OCI-LY3 (cell line): ENCODE data around the gene ATP11C.

Experiments
- H2AFZ ChIP-seq: fragments of 200-600, 300-600 bp; shearing (Covaris generic); 2 replicates; pipeline ENCODE4 v1.6.0; 2014; ENCODE audit warnings: antibody characterized with exemption, low read depth, low read length
- H3K27ac ChIP-seq: fragments of 200-600, 300-600 bp; sonication (generic); 2 replicates; pipeline ENCODE4 v1.5.1; 2014; ENCODE audit warnings: mild to moderate bottlenecking, low read length, moderate library complexity, mixed read lengths
- H3K27me3 ChIP-seq: fragments of 200-600, 300-600 bp; sonication (generic); 2 replicates; pipeline ENCODE4 v1.6.1; 2014; ENCODE audit warnings: low read depth, low read length, mixed read lengths
- H3K36me3 ChIP-seq: fragments of 200-600, 300-600 bp; sonication (generic); replicated peaks from 2 replicates; pipeline ENCODE3; 2014; ENCODE audit warnings: low read depth, low read length, mixed read lengths
- H3K4me1 ChIP-seq: fragments of 300-600, 200-600 bp; sonication (generic); 2 replicates; pipeline ENCODE4 v1.6.1; 2014; ENCODE audit warnings: low read length, mixed read lengths
- H3K4me2 ChIP-seq: fragments of 200-600, 300-600 bp; sonication (generic); 2 replicates; pipeline ENCODE4 v1.6.1; 2014; ENCODE audit warnings: low read length, mixed read lengths
- H3K4me3 ChIP-seq: fragments of 300-600, 200-600 bp; sonication (generic); 2 replicates; pipeline ENCODE4 v1.5.1; 2014; ENCODE audit warnings: antibody characterized with exemption, mild to moderate bottlenecking, low read length, moderate library complexity
- H3K79me2 ChIP-seq: fragments of 300-600, 200-600 bp; shearing (Covaris generic); 2 replicates; pipeline ENCODE4 v1.6.1; 2014; ENCODE audit warnings: mild to moderate bottlenecking, low read length, mixed read lengths
- H3K9ac ChIP-seq: fragments of 300-600, 200-600 bp; shearing (Covaris generic); 2 replicates; pipeline ENCODE4 v1.6.0; 2014; ENCODE audit warnings: mild to moderate bottlenecking, low read length, moderate library complexity
- H3K9me3 ChIP-seq: fragments of 200-600, 300-600 bp; shearing (Covaris generic); 2 replicates; pipeline ENCODE4 v1.6.1; 2014; ENCODE audit warnings: low read length, mixed read lengths; ENCODE audit not compliant: insufficient read depth
- H4K20me1 ChIP-seq: fragments of 200-600, 300-600 bp; sonication (generic); 2 replicates; pipeline ENCODE4 v1.6.1; 2016; ENCODE audit warnings: low read length, mixed read lengths; ENCODE audit not compliant: insufficient read depth
- EZH2phosphoT487 ChIP-seq: fragments of 200-600 bp; shearing (Covaris generic); IDR thresholded peaks from 2 replicates; pipeline ENCODE4 v1.6.1; 2018; ENCODE audit warnings: antibody characterized with exemption, mixed run types, low read depth
- TF ChIP-seq, protein P1 (sequence below): fragments of 200-600, 300-600 bp; sonication (generic); IDR thresholded peaks from 2 replicates; pipeline ENCODE4 v1.5.1; 2014; ENCODE audit warnings: antibody characterized with exemption, low read length, low read depth

Gene ATP11C

DNA sequence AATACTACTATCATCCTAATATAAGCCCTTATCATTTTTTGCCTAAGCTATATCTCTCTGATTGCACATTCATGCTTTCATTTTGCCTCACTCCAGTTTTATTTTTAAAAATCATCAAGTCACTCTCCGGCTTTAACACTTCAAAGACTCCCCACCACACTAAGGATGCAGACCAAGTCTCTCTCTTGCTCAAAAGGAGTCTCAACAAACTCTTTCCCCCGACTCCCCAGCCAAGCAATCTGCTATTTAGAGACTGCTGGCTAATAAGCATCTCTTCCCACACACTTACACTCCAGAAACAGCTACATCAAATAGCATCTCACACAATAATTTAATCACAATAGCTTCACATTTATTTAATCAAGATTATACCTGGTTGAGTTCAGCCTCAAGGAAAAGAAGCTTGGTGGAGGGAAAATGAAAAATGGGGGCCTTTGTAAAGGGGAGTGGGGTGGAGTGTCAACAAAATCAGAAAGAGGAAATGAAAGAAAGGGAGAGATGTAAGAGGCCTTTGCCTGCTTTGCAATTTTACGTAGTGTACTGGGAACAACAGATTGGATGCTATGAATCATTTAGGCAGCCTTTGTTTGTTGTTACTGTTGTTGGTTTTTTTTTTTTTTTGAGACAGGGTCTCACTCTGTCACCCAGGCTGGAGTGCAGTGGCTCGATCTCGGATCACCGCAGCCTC is 120.8 kb downstream of the ATP11C start:
- peaks cover 8% of the 10 kb centered on the region for H3K36me3 ChIP-seq
- H3K4me1 ChIP-seq: peaks cover 8% of the 10 kb centered on the region
- H3K27me3 ChIP-seq: no peaks in the 10 kb centered on the region
- H3K79me2 ChIP-seq: no peaks in the 10 kb centered on the region
- no peaks in the 10 kb centered on the region for H3K9me3 ChIP-seq
- H3K4me3 ChIP-seq: no peak overlapping the region
- no peak overlapping the region for H3K9ac ChIP-seq
- no peak overlapping the region for H3K27ac ChIP-seq
- H4K20me1 ChIP-seq: no peaks in the 10 kb centered on the region
- H2AFZ ChIP-seq: no peak overlapping the region
- TF ChIP-seq, protein P1, sequence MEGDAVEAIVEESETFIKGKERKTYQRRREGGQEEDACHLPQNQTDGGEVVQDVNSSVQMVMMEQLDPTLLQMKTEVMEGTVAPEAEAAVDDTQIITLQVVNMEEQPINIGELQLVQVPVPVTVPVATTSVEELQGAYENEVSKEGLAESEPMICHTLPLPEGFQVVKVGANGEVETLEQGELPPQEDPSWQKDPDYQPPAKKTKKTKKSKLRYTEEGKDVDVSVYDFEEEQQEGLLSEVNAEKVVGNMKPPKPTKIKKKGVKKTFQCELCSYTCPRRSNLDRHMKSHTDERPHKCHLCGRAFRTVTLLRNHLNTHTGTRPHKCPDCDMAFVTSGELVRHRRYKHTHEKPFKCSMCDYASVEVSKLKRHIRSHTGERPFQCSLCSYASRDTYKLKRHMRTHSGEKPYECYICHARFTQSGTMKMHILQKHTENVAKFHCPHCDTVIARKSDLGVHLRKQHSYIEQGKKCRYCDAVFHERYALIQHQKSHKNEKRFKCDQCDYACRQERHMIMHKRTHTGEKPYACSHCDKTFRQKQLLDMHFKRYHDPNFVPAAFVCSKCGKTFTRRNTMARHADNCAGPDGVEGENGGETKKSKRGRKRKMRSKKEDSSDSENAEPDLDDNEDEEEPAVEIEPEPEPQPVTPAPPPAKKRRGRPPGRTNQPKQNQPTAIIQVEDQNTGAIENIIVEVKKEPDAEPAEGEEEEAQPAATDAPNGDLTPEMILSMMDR: no peak
- TF ChIP-seq EZH2phosphoT487: no peak
- no peak overlapping the region for H3K4me2 ChIP-seq

DNA sequence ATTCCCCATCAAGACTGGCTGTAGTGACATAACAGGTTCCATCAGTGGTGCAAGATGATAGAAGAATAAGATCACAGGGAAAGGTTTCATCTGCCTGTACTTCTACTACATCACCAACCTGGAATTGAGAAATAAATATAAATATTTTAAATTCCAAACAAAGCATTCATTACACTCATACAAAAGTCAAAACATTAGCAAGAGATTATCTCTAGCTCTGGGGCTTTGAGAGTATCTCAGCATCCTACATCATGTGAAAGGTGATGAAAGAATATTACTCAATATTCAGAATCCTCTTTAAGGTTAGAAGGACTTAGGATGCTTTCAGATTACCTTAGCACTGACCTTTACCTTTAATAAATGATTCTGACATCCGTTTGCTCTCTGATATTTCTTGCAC is 128.4 kb downstream of the ATP11C start:
- H3K9ac ChIP-seq: no peak overlapping the region
- no peaks in the 10 kb centered on the region for H3K79me2 ChIP-seq
- peaks cover 12% of the 10 kb centered on the region for H3K36me3 ChIP-seq
- no peak overlapping the region for H3K4me3 ChIP-seq
- H3K4me1 ChIP-seq: no peaks in the 10 kb centered on the region
- no peaks in the 10 kb centered on the region for H3K9me3 ChIP-seq
- no peak overlapping the region for H3K27ac ChIP-seq
- no peak overlapping the region for H3K4me2 ChIP-seq
- no peaks in the 10 kb centered on the region for H3K27me3 ChIP-seq
- no peak for TF ChIP-seq EZH2phosphoT487
- TF ChIP-seq, protein P1: no peak
- no peaks in the 10 kb centered on the region for H4K20me1 ChIP-seq
- no peak overlapping the region for H2AFZ ChIP-seq

DNA sequence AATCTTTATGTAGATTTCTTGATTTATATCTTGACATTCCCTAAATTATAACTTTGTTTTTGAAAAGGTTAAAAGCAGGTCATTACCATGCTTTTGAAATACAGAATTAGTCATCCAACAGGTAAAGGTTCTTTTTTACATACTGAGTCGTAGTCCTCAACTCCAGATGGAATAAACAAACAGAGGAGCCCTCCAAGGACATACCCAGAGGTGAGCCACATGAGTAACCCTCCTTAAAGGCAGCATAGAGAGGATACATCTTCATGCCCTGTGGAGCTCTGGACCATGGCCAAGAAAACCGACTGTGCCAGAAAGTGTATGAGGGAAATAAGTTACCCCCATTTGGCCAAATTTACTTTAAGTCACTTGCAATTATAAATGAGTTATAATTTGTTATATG is 129.6 kb downstream of the ATP11C start:
- Histone ChIP-seq H3K4me1 (no peaks in the 10 kb centered on the region), H3K4me2 (no peak overlapping the region), H2AFZ (no peak overlapping the region), H3K27me3 (no peaks in the 10 kb centered on the region), H3K9ac (no peak overlapping the region), H3K9me3 (no peaks in the 10 kb centered on the region), H3K27ac (no peak overlapping the region), H3K4me3 (no peak overlapping the region), H3K79me2 (no peaks in the 10 kb centered on the region), H3K36me3 (peaks cover 9% of the 10 kb centered on the region), H4K20me1 (no peaks in the 10 kb centered on the region)
- TF ChIP-seq, protein P1: no peak
- no peak for TF ChIP-seq EZH2phosphoT487

DNA sequence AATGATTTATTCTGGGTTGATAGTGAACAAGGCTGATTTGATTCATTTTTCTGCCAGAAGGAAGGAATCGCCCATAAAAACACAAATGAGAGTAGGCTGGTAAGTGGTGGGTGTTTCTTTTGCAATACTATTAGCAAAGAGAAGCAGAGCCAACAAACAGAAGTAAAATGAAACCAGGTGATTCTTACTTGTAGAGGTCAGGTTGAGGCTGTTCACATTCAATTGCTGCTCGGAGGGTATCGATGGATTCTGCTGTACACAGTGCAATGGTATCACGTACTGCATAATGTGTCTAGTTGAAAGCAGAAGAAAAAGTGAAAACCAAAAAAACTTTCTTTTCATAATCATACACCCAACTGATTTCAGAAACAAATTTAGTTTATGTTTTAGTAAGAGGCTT is 130.8 kb downstream of the ATP11C start:
- no peaks in the 10 kb centered on the region for H4K20me1 ChIP-seq

More for the DNA sequence above, 130.8 kb downstream of the ATP11C start:
- H2AFZ ChIP-seq: no peak overlapping the region
- H3K27ac ChIP-seq: no peak overlapping the region
- H3K27me3 ChIP-seq: no peaks in the 10 kb centered on the region
- no peaks in the 10 kb centered on the region for H3K79me2 ChIP-seq
- no peak overlapping the region for H3K4me3 ChIP-seq
- H3K4me2 ChIP-seq: no peak overlapping the region
- TF ChIP-seq EZH2phosphoT487: no peak
- TF ChIP-seq, protein P1: no peak
- H3K4me1 ChIP-seq: no peaks in the 10 kb centered on the region
- H3K9ac ChIP-seq: no peak overlapping the region
- no peaks in the 10 kb centered on the region for H3K9me3 ChIP-seq
- H3K36me3 ChIP-seq: peaks cover 7% of the 10 kb centered on the region
